MM.1S (cell line): ENCODE results near the gene PPP1R16B.

Experiments used
- DNase-seq: peaks from one replicate; pipeline ENCODE4 v3.0.0-alpha.2; 2015
- H2AFZ ChIP-seq: fragments of 300-600 bp; sonication (generic); 2 replicates; pipeline ENCODE4 v1.6.0; 2016; ENCODE audit warnings: antibody characterized with exemption, low read length
- H3F3A ChIP-seq: fragments of 300-600 bp; sonication (generic); 2 replicates; pipeline ENCODE4 v1.6.1; 2016; ENCODE audit warnings: mild to moderate bottlenecking, antibody characterized with exemption, low read length, moderate library complexity, mixed read lengths; ENCODE audit not compliant: insufficient read depth
- H3K27ac ChIP-seq: fragments of 300-600 bp; sonication (generic); 2 replicates; pipeline ENCODE4 v1.5.1; 2016; ENCODE audit warnings: mild to moderate bottlenecking, low read length
- H3K27me3 ChIP-seq: fragments of 300-600 bp; sonication (generic); replicated peaks from 2 replicates; pipeline ENCODE4 v1.6.0; 2016; ENCODE audit warnings: low read length; ENCODE audit not compliant: insufficient read depth
- H3K36me3 ChIP-seq: fragments of 300-600 bp; sonication (generic); replicated peaks from 2 replicates; pipeline ENCODE4 v1.6.1; 2016; ENCODE audit warnings: mild to moderate bottlenecking, low read length, mixed read lengths; ENCODE audit not compliant: insufficient read depth
- H3K4me1 ChIP-seq: fragments of 300-600 bp; sonication (generic); 2 replicates; pipeline ENCODE4 v1.6.1; 2016; ENCODE audit warnings: low read length, mixed read lengths
- H3K4me2 ChIP-seq: fragments of 300-600 bp; sonication (generic); 2 replicates; pipeline ENCODE4 v1.6.0; 2016; ENCODE audit warnings: low read depth, low read length
- H3K4me3 ChIP-seq: fragments of 300-600 bp; sonication (generic); 2 replicates; pipeline ENCODE4 v1.5.1; 2016; ENCODE audit warnings: low read length, mixed read lengths
- H3K79me2 ChIP-seq: fragments of 300-600 bp; sonication (generic); 2 replicates; pipeline ENCODE4 v1.6.1; 2016; ENCODE audit warnings: mixed run types, low read length, mixed read lengths
- H3K9ac ChIP-seq: fragments of 300-600 bp; sonication (generic); 2 replicates; pipeline ENCODE4 v1.6.1; 2016; ENCODE audit warnings: low read length, mixed read lengths
- H3K9me2 ChIP-seq: fragments of 300-600 bp; sonication (generic); replicated peaks from 2 replicates; pipeline ENCODE4 v1.6.1; 2016; ENCODE audit warnings: mild to moderate bottlenecking, low read length, mixed read lengths; ENCODE audit not compliant: insufficient read depth
- H3K9me3 ChIP-seq: fragments of 300-600 bp; sonication (generic); replicated peaks from 2 replicates; pipeline ENCODE4 v1.6.1; 2016; ENCODE audit warnings: mild to moderate bottlenecking, low read length, mixed read lengths; ENCODE audit not compliant: insufficient read depth
- H4K20me1 ChIP-seq: fragments of 300-600 bp; sonication (generic); 2 replicates; pipeline ENCODE4 v1.6.1; 2016; ENCODE audit warnings: mild to moderate bottlenecking, low read length, moderate library complexity, mixed read lengths; ENCODE audit not compliant: insufficient read depth
- EZH2 ChIP-seq: fragments of 300-600 bp; sonication (generic); optimal IDR thresholded peaks from 2 replicates; pipeline ENCODE3; 2017; ENCODE audit warnings: low read depth, mild to moderate bottlenecking, antibody characterized with exemption, low read length, mixed read lengths
- EZH2phosphoT487 ChIP-seq: fragments of 300-600 bp; sonication (generic); IDR thresholded peaks from 2 replicates; pipeline ENCODE4 v1.6.1; 2018; ENCODE audit warnings: antibody characterized with exemption, low read length
- TF ChIP-seq, protein P1 (sequence below): fragments of 300-600 bp; sonication (generic); IDR thresholded peaks from 2 replicates; pipeline ENCODE4 v1.5.1; 2016; ENCODE audit warnings: antibody characterized with exemption, low read length, mixed read lengths

PPP1R16B gene

DNA sequence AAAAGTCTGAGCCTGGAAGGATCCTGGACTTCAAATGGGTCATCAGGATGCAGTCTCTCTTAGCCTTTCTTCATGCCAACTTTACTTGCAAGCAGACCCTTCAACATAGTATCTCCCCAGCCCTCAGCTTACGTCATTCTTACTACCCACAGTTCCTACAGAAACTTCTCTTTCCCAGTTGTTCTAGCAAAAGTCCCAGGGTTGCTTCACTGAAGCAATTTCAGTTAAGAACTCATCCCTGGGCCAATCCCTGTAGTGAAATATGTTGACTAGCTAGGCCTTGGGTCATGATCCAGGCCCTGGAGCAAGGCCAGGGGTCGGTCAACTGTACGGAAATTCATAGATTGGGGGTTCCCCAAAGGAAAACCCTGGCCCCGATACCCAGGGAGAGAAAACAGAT, 112.2 kb downstream of the PPP1R16B start:
- Histone ChIP-seq H3K4me3 (no peak overlapping the region), H3K79me2 (0 out of 2 replicates have a peak, but pooled peaks cover 2% of the 10 kb centered on the region), H3K27ac (no peak overlapping the region), H4K20me1 (no peaks in the 10 kb centered on the region), H3K4me2 (no peak overlapping the region), H3K36me3 (peaks cover 14% of the 10 kb centered on the region), H3K4me1 (no peaks in the 10 kb centered on the region), H3F3A (no peaks in the 10 kb centered on the region; the same call in 1 of the 2 replicates), H2AFZ (no peak overlapping the region), H3K9ac (no peak overlapping the region), H3K27me3 (no peaks in the 10 kb centered on the region), H3K9me2 (no peaks in the 10 kb centered on the region), H3K9me3 (no peaks in the 10 kb centered on the region)
- DNase-seq: no peak
- TF ChIP-seq EZH2phosphoT487 (no peak), EZH2 (no peak)

DNA sequence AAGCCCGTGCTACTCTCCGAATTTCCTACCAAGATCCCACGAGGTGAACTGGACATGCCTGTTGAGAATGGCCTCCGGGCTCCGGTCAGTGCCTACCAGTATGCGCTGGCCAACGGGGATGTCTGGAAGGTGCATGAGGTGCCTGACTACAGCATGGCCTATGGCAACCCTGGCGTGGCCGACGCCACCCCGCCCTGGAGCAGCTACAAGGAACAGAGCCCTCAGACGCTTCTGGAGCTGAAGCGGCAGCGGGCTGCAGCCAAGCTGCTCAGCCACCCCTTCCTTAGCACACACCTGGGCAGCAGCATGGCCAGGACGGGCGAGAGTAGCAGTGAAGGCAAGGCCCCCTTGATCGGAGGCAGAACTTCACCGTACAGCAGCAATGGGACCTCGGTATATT, 112.7 kb downstream of the PPP1R16B start:
- Histone ChIP-seq H3K27me3 (no peaks in the 10 kb centered on the region), H3K9me2 (no peaks in the 10 kb centered on the region), H3K4me3 (no peak overlapping the region), H3K79me2 (0 out of 2 replicates have a peak, but pooled peaks cover 2% of the 10 kb centered on the region), H3K27ac (no peak overlapping the region), H3F3A (no peaks in the 10 kb centered on the region; the same call in 1 of the 2 replicates), H4K20me1 (no peaks in the 10 kb centered on the region), H3K4me2 (no peak overlapping the region), H3K36me3 (peaks cover 14% of the 10 kb centered on the region), H3K9ac (no peak overlapping the region), H2AFZ (no peak overlapping the region), H3K4me1 (no peaks in the 10 kb centered on the region), H3K9me3 (no peaks in the 10 kb centered on the region)
- no peak for DNase-seq
- TF ChIP-seq EZH2 (no peak), EZH2phosphoT487 (no peak)
- TF ChIP-seq, protein P1, sequence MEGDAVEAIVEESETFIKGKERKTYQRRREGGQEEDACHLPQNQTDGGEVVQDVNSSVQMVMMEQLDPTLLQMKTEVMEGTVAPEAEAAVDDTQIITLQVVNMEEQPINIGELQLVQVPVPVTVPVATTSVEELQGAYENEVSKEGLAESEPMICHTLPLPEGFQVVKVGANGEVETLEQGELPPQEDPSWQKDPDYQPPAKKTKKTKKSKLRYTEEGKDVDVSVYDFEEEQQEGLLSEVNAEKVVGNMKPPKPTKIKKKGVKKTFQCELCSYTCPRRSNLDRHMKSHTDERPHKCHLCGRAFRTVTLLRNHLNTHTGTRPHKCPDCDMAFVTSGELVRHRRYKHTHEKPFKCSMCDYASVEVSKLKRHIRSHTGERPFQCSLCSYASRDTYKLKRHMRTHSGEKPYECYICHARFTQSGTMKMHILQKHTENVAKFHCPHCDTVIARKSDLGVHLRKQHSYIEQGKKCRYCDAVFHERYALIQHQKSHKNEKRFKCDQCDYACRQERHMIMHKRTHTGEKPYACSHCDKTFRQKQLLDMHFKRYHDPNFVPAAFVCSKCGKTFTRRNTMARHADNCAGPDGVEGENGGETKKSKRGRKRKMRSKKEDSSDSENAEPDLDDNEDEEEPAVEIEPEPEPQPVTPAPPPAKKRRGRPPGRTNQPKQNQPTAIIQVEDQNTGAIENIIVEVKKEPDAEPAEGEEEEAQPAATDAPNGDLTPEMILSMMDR: no peak

DNA sequence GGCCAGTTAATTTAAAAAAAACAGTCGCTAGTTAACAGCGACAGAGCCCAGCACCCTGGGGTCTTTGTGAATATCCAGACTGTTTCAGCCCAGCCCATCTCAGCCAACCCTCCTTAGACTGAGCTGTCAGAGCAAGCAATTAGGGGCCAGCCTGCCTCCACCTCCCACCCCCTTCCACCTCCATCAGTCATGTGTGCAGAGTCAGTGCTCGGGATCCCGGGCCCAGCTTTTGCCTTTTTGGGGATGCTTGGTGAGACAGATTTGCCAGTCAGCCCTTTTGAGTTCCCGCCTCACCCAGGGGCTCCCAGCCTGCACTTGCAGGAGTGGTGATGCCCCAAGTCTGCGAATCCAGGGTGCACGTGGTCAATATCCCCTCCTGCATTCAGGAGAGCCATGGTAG, 114.2 kb downstream of the PPP1R16B start:
- H3K4me2 ChIP-seq: no peak overlapping the region
- H3K27ac ChIP-seq: no peak overlapping the region

DNA sequence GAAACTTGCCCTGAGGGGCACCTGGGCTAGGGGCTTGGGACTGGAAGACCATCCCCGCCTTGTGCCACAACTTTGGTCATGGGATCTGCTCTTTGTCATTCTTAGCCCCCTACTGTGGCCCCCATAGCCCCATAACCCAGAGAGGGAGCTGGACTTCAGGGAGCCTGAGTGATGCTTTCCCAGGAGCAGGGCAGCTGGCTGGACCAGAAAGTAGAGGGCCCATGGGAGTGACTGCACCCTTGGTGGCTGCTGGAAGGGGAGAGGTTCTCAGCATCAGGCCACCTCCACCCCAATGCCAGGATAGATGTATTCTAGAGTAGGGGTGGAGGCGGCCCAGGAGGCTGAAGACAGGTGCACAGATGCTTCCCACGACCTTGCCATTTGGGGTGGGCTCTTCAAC, 114.9 kb downstream of the PPP1R16B start:
- Histone ChIP-seq H2AFZ (no peak overlapping the region), H3K4me3 (no peak overlapping the region), H3K79me2 (0 out of 2 replicates have a peak, but pooled peaks cover 2% of the 10 kb centered on the region), H3K9ac (no peak overlapping the region), H3K27me3 (no peaks in the 10 kb centered on the region), H4K20me1 (no peaks in the 10 kb centered on the region), H3K4me2 (no peak overlapping the region), H3K9me2 (no peaks in the 10 kb centered on the region), H3K27ac (no peak overlapping the region), H3K9me3 (no peaks in the 10 kb centered on the region), H3K4me1 (no peaks in the 10 kb centered on the region), H3F3A (peaks cover 11% of the 10 kb centered on the region), H3K36me3 (peaks cover 14% of the 10 kb centered on the region)
- DNase-seq: no peak
- no peak for TF ChIP-seq EZH2

More for the DNA sequence above, 114.2 kb downstream of the PPP1R16B start:
- Histone ChIP-seq H4K20me1 (no peaks in the 10 kb centered on the region), H3K27me3 (no peaks in the 10 kb centered on the region), H3K9me2 (no peaks in the 10 kb centered on the region), H2AFZ (no peak overlapping the region), H3K79me2 (0 out of 2 replicates have a peak, but pooled peaks cover 2% of the 10 kb centered on the region), H3K4me3 (no peak overlapping the region), H3K9ac (no peak overlapping the region), H3K4me1 (no peaks in the 10 kb centered on the region), H3F3A (peaks cover 5% of the 10 kb centered on the region; the same call in 1 of the 2 replicates), H3K36me3 (peaks cover 14% of the 10 kb centered on the region), H3K9me3 (no peaks in the 10 kb centered on the region)
- TF ChIP-seq, protein P1: no peak
- DNase-seq: no peak
